HuH-7.5 (cell line): Measurements from ENCODE around the gene PPARGC1A.

Experiments
- DNase-seq: peaks from one replicate; pipeline ENCODE4 v3.0.0; 2011; ENCODE audit warnings: low spot score

PPARGC1A gene

GRCh38 chr4:23906839-23907238 is 17.0 kb upstream of the PPARGC1A start:
- DNase-seq, result no peak

DNA sequence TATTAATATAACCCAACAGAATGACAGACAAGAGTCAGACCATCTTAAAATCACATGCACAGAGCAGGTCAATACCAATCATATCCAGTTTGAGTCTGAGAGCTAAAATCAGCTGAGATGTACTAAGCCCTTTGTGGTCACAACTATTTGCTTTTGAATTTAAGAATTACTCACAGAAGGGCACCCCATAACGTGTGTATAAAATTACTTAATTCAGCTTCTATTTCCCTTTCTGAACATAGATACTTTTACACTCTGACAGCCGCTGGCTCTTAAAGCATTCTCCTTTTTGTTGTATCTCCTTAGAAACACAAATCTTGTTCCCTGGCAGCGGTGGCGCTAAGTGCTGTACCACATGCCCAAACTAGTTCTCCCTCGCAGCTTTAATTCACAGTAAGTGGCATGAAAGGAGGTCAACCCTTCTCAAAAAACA is 14.8 kb upstream of the PPARGC1A start:
- DNase-seq, result no peak

- DNase-seq, result no peak
These were observed 14.1 kb upstream of the PPARGC1A start for GRCh38 chr4:23903859-23904438.

DNA sequence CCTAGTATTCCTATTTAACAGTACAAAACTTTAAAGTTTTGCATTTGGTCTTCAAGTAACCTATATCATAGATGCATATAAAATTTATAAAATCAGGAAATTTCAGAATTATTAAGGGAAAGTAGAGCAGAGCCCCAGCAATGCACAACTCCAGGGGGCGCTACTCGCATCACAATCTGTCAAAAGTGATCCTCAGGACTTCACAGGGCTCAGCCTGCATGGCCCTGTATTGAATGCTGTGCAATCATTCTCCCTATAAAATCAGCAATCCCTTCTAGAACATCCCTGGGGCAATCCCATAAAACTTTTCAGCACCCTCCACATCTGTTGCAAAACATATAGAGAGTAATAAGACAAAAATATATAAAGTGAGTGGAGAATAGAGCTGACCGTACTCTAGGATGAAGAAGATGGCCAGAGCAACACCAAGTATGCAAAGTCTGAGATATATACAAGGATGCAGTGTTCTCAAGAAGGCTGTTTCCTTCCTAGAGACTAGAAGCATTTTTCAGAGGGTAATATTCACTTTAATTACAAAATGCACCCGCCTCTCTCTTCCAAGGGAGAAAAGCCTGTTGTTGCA is 12.5 kb upstream of the PPARGC1A start:
- DNase-seq, result no peak

DNA sequence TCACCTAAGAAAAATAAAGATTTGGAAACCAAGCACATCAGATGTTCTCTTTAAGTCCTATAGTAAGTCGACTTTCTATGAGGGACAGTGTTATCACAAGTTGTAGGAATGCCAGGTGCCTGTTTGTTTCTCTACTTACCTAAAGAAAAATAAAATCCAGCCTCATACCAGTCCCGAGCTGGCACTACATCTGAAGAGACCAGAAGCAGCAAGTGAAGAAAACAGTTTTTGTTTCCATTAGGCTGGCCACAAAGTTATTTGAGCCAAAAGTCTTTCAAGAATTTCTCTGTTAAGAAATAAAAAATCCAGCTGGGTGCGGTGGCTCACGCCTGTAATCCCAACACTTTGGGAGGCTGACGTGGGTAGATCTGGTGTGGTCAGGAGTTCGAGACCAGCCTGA is 10.8 kb upstream of the PPARGC1A start:
- no peak for DNase-seq

- DNase-seq, result no peak
These were observed 9.7 kb upstream of the PPARGC1A start for GRCh38 chr4:23899565-23899964.

DNA sequence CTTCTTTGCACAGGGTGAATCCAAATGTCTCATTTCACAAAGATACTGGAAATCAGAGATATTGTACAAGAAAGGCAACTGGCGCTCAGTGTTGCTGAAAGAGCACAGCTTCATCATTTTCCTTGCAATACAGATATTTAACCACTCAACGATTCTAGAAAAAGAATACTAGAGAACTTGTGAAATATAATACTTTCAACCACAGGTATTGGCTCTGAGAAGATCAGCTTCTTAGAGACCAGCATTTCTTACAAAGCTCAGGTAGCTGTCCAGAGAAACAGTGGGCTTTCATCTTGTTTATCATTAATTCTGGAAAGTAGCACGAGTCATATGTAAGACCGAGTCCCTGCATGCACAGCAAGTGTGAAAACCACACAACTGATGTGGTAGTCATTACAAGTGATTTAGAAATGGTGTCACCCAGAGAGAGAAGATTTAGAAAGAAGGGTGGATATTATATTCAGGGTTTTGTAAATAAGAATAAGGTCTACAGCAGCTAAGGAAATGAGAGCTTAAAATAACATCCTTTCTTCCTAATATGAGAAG is 7.8 kb upstream of the PPARGC1A start:
- DNase-seq, result no peak

DNA sequence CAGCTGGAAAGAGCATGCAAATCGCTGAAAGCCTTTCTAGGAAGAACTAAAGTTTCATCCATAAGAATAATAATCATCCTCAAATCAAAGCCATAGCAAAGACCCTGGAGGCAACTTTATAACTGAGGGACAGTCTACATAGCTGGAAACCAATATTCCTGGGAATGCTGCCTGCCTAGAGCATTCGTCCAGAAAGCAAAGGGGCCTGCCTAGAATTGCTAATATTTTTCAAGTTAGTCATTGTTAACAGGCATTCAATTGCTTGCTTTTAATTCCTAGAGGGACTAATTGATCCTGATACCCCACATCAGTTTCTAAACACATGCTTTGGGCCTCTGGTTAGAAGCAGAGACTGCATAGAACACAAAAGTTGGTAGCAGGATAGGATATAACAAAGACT is 4.2 kb upstream of the PPARGC1A start:
- no peak for DNase-seq

DNA sequence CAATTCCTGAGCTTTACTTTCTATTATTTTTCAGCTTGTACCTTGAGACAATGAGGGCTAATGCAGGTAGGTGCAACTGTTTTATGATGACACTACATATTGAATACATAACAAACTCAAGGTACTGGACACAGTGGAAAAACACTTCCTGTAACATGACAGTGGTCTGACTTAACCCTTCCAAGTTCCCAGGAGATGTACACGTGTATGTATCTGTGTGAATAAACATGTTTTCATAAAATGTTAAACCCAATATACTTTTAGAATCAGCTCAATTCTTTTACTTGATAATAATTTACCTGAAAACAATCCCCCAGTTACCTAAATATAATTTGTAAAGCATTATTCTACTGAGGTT is 1.2 kb upstream of the PPARGC1A start:
- no peak for DNase-seq

- no peak for DNase-seq
These were observed 669 bp upstream of the PPARGC1A start for GRCh38 chr4:23890369-23891063.

- no peak for DNase-seq
These were observed 456 bp downstream of the PPARGC1A start for GRCh38 chr4:23889391-23889790.

GRCh38 chr4:23888421-23889319 is 1.2 kb downstream of the PPARGC1A start:
- no peak for DNase-seq

DNA sequence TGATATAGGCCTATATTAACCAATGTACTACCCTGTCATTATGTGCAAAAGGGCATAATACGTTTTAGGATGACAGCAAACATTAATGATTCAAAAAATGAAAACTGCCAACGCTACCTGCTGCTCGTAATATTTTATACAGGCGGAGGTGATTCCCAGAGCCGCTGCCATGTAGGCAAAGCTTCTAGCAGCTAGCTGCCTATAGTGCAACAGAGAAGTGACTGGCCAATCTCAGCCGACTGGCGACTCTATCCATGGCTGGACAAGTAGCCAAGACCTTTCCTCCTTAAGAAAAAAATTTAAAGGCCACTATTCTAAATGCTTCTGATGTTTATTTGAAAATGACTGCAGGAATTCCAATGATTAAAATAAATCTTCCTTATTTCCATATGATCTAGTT is 1.9 kb downstream of the PPARGC1A start:
- no peak for DNase-seq

DNA sequence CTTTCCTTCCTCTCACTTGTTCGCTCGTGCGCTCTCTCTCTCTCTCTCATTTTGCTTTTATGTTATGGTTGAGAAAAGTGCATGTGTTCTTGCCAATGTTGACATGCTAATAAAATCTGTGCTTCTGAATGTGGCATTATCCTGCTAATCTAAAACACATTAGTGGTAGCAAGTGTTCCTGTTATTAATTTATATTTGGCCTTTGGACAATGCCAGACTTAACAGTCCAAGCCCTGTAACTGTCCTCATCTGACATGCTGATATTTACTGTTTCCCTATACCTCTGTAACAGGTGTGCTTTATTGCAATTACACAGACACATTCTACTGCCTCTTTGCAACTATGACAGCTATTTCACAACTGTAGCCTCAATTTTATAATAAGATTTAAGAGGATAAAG is 2.7 kb downstream of the PPARGC1A start:
- no peak for DNase-seq

DNA sequence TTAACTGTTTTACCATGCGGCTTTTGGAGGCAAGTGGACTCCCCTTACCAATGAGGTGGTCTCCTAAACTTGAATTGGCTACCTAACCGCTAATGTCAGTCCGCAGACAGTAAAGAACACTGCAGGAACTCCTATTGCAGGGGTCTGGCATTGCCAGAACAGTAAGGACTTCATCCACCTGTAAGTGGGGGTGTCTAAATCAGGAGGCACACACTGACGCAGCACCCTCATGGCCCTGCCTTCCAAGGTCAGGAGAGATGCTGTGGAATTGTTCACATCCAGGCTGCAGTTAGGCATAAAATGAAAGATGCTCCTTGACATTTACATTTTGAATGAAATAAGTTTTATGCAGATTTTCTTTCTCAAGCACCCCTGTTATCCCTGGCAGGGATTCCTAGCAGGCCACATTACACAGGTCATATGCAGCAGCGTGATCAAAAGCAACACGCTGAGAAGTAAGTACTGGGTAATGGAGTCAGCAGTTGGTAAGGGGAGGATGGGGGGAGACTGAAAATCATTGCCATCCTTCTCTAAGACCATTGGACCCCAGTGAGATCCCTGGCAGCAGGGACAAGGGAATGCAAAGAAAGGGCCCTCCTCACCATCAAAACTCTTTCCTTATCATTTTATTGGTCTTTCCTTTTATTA is 3.8 kb downstream of the PPARGC1A start:
- no peak for DNase-seq

GRCh38 chr4:23884741-23885140 is 5.1 kb downstream of the PPARGC1A start:
- DNase-seq, result no peak

GRCh38 chr4:23884261-23884660 is 5.6 kb downstream of the PPARGC1A start:
- no peak for DNase-seq

DNA sequence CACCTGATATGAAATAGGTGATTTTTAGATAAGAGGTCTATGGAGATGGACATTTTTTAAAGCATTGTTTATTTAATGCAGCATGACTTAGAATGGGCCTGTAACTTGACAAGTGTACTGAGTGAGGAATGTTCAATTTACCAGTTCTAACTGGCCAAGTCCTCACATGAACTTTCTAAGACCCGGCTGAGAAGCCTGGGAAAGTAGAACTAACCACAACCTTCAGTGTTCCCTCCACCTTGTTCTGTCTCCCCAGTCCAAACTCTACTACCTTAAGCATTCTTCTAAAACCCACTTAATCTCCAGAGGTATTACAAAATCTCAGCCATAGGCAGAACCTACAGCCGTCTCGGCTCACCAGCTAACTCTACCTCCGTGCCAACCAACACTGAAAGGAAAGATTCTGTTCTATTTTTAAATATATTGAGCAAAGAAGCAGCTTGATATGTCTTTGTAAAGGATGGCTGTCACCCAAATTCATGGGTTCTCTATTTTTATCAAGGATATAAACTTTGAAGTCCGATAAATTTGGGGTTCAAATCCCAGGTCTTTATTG is 6.8 kb downstream of the PPARGC1A start:
- no peak for DNase-seq

- no peak for DNase-seq
These were observed 8.0 kb downstream of the PPARGC1A start for GRCh38 chr4:23881674-23882337.

DNA sequence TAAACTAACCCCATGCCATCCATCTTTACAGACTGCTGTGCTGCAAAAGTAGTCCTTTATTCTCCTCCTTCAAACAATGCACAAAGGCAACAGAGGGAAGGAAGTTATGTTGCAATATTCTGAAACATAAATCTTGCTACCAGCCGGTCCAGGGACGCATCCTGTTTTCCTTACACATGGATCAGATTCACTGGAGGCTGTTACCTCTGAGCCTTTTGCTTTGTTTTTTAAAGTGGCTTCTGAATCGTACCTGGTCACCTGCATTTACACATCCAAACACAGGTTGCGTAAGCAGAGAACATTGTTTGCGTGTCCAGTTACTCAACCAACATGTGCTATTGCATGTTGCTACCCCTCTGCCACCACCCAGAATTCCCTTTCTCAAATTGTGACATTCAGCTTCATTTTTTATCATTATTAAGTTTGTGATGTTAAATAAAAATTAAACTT is 8.8 kb downstream of the PPARGC1A start:
- no peak for DNase-seq
